HT-29 (cell line): Measurements from ENCODE around the gene PTP4A2. TPM values are rescaled to one million over a fixed set of nuclear protein-coding genes. Genes with fewer than 3 reads are reported as not detected.
A peak's percentile ranks its signal among the peaks of the same experiment; 100 is the strongest.

Experiments
- DNase-seq: peaks from one replicate; pipeline ENCODE4 v3.0.0-alpha.2; 2015; ENCODE audit warnings: low spot score
- total RNA-seq: library from RNA; depleted of rRNA; stranded (reverse); fragments of >200 nt; shearing (Covaris generic); gene quantifications from 2 replicates; pipeline ENCODE4 v1.2.3, GENCODE V29; 2014

PTP4A2 gene
- total RNA-seq, 1 experiment from 2014 or later = 218 TPM

DNA sequence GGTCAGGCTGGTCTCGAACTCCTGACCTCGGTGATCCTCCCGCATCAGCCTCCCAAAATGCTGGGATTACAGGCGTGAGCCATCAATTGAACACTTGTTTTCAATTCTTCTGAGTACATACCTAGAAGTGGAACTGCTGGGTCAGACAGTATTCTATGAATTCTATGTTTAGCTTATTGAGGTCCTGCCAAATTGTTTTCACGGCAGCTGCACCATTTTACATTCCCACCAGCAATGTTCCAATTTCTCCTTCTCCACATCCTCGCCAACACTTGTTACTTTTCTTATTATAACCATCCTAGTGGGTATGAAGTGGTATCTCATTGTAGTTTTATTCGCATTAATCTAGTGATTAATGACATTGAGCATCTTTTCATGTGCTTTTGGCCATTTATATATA, 49.9 kb downstream of the PTP4A2 start:
- no peak for DNase-seq

DNA sequence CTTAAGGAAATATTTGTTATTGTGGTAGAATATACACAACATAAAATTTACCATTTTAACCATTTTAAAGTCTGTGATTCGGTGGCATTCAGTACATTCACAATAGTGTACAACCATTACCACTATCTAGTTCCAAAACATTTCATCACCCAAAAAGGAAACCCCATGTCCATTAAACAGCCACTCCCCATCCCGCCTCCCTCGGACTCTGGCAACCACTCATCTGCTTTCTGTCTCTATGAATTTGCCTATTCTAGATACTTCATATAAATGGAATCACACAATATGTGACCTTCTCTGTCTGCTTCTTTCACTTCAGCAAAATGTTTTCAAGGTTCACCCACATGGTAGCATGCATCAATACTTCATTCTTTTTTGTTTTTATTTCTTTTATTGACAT, 51.3 kb downstream of the PTP4A2 start:
- no peak for DNase-seq

DNA sequence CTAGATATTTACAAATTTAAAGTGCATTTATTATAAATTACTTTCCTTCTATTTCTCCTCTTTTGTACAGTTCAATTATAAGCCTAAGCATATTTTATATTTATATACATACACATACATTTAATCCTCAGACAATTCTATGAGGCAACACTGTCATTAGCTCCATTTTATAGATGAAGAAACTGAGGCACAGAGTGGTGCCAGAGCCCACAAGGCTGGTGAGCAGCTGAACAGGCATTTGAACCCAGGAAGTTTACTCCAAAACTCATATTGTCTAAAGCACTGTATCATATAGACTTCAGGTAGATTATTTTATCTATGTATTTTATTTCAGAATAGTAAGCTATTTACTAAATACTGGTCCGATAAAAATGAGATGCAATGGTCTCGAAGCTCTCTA, 52.3 kb downstream of the PTP4A2 start:
- no peak for DNase-seq

DNA sequence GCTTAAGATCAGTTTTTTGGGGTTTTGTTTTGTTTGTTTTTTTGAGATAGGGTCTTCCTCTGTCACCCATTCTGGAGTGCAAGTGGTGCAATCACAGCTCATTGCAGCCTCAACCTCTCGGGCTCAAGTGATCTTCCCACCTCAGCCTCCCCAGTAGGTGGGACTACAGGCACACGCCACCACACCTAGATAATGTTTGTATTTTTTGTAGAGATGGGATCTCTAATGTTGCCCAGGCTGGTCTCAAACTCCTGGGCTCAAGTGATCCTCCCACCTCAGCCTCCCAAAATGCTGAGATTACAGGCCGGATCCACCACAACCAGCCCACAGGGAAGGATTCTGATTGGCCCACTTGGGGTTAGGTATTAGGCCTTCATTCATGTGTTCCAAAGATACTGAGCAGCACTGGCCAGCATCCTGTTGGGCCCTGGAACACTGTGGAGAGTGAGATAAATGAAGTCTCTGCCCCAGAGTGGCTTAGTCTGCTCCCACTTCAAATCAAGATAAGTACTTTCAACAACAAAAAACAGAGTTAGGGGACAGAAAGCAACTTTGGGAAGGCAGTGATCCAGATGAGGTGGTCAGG, 54.7 kb downstream of the PTP4A2 start:
- no peak for DNase-seq

DNA sequence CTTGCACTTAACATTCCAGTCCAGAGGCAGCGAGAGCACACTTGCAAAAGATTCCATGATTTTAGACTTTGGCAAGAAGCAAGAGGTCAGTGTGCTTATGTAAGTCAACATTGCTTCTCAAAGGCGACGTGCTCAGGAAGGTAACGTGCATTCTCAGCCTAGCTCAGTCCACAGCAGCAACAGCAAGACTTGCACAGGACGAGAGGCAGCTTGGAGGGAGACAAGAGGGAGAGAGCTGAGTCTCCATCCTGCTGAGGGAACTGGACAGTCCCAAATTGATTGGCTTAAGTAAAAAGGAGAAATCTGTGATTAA, 56.5 kb downstream of the PTP4A2 start:
- no peak for DNase-seq

DNA sequence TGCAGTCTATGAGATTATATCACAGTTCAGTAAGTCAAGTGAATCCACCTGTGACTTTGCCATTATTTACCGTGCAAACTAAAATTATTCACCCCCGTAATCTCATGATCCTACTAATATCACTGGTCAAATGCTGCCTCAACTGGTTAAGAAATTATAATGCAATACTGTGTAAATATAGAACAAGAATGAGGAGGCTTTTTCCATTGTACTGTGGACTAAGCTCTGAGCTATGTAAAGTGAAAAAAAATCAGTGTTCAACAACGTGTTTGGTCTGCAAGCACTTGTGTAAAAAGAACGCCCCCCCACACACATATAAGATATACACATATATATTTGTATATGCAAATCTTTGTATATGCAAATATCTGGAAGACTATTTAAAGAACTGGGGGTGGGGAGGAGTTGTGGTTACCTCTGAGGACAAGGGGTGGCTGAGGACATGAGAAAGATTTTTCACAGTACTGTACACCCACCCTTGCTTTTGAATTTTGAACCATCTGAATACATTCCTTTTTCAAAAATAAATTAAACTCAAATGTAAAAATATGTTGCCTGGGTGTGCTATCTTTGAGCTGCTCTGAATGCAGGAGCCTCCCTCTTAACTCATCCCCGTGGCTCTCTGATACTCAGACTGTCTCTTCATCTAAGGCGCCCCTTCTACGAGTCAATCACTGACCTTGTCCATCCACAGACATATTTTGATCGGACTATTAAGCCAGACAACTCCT, 57.0 kb downstream of the PTP4A2 start:
- DNase-seq = no peak

DNA sequence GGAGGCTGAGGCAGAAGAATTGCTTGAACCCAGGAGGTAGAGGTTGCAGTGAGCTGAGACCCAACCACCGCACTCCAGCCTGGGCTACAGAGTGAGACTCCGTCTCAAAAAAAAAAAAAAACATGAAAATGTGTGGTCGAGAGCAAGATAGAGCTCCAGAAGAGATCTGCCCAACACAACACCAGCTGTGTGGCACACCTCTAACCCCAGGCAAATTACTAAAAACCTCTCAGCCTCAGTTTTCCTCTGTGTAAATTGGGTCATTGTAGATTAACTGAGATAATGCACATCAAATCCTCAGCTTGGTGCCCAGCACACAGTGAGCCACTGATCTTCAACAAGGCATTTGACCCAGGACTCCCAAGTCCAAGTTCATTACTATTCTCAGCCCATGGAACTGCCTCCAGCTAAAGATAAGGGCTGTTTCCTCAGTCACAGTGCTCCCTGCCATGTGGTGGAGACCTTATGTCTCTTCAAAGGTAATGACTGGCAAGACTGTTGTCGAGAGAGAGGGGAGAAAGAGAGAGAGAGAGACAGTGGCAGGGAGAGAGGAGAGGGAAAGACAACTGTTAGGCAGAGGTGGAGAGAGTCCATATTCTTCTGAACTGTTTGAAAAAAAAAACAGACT, 58.1 kb downstream of the PTP4A2 start:
- DNase-seq = no peak

DNA sequence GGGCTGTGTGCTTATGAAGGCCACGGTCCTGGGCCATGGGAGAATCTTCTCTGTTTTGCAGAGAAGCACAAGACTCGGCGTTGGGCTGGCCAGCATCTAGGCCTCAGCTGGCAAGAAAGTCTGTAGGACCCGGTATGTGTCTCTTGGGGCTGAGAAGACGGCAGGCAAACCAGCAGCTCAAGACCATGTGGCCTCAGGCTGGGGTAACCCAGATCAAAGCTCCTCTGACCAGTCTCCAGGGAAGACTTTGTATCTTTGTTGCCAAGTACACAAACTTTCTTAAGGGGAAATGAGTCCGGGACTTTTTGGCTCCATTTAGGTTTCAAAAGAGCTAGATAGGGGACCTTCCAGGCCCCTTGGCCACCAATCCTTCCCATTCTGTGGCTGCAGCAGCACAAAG, 60.1 kb downstream of the PTP4A2 start:
- no peak for DNase-seq

DNA sequence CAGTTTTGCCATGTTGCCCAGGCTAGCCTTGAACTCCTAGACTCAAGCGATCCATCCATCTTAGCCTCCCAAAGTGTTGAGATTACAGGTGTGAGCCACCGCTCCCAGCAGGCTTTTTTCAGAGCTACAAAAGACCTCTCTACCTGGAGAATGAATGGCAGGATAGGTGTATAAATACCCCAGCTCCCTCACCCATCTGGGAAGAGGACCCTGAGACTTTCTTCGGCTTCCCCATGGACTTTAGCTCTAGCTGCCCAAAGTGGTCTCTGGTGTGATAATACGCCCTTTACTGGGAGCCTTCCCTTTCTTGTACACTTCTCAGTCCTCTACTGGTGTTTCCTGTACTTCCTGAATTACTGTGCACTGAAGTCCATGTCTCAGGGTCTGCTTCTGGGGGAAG, 60.6 kb downstream of the PTP4A2 start:
- no peak for DNase-seq

DNA sequence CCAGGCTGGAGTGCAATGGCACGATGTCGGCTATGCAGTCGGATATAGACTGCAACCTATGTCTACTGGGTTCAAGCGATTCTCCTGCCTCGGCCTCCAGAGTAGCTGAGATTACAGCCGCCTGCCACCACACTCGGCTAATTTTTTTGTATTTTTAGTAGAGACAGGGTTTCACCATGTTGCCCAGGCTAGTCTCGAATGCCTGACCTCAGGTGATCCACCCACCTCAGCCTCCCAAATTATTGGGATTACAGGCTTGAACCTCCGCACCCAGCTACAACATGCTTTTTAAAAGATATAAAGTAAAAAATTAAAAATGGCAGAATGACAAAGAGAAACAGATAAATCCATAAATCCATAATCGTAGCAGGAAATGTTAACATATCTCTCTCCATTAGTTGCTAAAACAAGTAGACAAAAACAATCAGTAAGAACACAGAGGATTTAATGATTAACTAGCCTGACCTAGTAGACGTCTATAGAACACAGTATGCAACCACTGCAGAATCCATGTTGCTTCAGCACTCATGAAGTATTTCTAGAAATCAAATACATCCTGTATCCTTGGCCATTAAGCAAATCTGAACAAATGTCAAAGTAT, 62.4 kb downstream of the PTP4A2 start:
- peak; percentile 36 for DNase-seq

DNA sequence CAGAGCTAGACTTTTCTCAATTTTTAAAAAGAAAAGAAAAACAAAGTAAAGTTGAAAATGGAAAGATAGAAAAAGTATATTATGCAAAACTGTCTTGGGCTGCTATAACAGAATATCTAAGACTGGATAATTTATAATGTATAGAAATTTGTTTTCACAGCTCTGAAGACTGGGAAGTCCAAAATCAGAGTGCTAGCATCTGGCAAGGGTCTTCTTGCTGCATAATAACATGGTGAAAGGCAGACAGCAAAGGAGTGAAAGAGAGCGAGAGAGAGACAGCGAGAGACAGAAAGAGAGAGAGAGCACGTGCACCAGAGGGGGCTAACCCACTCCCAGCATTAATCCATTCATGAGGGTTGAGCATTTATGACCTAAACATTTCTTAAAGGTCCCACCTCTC, 63.2 kb downstream of the PTP4A2 start:
- DNase-seq = no peak

DNA sequence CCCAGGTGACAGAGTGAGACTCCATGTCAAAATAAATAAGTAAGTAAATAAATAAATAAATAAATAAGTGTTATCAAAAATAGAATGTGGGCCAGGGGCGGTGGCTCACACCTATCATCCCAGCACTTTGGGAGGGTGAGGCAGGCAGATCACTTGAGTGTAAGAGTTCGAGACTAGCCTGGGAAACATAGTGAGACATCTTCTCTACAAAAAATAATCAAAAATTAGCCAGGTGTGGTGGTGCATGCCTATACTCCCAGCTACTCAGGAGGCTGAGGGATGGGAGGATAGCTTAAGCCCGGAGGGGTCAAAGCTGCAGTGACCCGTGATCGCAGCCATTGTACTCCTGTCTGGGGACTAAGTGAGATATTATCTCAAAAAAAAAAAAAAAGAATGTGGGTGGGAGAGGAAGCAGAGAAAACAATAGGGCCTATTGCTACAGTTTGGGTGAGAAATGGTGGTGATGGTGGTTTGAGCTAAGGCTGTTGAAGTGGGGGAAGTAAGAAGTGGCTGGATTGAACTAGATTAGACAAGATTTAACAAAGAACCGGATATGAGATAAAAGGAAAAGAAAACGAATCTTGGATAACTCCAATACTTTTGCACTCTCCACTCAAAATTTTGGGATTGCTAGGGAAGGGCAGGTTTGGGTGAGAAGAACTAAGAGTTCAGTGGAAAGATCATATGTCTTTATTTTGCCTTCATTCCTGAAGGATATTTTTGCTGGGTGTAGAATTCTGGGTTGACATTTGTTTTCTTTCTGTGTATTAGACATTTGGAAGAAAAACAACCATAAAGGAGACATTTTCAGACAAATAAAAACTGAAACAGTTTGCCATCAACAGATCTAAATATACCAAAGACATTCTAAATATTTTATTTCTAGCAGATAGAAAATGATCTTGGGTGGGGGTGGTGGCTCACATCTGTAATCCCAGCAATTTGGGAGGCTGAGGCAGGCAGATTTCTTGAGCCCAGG, 65.2 kb downstream of the PTP4A2 start:
- DNase-seq = no peak

DNA sequence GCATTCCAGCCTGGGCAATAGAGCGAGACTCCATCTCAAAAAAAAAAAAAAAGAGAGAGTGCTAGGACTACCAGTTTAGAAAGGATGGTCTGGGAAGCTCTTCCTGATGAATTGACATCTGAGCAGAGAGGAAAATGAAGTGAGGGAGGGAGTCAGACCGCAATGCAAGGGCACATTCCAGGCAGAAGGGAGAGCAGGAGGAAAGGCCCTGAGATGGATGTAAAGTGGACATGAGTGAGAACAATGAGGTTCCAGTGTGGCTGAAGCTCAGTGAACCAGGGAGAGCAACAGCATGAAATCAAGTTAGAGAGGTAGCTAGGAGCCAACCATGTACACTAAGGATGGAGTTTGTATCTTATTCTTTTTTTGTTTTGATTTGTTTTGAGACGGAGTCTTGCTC, 66.5 kb downstream of the PTP4A2 start:
- no peak for DNase-seq

DNA sequence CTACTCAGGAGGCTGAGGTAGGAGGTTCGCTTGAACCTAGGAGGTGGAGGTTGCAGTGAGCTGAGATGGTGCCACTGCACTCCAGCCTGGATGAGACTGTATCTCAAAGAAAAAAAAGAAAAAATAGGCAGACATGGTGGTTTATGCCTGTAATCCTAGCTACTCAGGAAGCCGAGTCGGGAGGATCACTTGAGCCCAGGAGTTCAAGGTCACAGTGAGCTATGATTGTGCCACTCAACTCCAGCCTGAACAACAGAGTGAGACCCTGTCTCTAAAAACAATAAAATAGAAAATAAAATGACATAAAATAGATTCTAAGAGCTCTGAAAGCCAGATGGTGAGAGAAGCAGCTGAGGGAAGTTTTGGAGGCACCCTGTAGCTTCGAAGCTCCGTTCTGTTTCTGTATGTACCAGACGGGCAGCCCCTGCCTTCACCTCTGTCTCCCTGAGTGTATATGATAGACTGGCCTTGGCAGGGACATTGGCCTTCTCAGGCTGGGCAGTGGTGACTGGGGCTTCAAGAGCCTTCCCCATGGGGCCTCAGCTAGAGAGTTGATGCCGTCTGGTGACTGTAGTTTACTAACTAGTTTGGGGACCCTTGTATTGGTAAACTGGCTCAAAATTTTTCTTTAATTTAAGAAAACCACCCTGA, 68.0 kb downstream of the PTP4A2 start:
- no peak for DNase-seq

DNA sequence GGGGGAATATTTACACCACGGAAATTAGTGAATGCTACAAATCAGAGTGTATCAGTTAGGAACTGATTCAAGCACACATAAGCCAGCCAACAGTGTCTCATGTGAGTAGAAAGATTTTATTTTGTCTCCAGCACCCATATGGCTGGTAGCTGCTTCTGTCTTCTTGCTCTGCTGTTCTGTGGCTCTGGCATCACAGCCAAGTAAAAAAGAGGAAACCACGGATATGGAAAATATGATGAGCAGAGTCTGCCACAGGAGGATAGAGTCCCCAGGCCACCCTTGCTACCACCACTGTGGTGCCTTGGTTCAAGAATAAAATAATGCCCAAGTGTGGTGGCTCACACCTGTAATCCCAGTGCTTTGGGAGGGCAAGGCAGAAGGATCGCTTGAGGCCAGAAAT, 68.7 kb downstream of the PTP4A2 start:
- DNase-seq = no peak

DNA sequence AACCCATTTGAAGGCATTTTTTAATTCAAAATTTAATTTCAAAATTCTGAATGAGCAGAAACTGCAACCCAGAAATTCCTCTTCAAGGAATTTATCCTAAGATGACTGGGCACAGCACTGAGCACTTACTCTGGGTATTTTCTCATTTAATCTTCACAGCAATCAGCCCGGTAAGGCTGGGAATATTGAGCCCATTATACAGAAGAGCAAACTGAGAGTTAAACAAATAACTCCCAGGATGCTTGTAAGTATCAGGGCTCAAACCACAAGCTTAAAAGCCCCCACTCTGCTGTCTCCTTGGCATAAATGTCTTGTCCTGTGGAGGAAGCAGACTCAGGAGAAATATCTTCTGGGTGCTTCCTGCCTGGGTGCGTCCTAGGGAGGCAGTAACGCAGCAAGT, 69.3 kb downstream of the PTP4A2 start:
- DNase-seq = no peak

DNA sequence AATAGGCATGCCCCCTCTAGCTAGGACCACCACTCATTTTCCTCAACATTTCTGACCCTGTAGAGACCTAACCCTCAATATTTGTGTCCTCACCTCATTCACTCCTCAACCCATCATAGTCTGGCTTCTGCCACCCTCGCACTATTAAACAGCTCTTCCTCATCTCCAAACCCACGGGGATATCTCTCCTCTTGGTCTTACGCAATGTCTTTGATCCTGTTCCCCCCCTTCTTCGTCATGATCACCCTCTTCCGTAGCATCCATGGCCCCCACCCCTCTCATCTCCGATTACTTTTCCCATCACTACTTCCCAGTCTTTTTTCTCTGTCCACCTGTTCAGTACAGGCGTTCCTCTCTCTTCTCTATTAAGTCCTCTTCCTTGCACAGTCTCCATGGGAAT, 70.6 kb downstream of the PTP4A2 start:
- DNase-seq = no peak

DNA sequence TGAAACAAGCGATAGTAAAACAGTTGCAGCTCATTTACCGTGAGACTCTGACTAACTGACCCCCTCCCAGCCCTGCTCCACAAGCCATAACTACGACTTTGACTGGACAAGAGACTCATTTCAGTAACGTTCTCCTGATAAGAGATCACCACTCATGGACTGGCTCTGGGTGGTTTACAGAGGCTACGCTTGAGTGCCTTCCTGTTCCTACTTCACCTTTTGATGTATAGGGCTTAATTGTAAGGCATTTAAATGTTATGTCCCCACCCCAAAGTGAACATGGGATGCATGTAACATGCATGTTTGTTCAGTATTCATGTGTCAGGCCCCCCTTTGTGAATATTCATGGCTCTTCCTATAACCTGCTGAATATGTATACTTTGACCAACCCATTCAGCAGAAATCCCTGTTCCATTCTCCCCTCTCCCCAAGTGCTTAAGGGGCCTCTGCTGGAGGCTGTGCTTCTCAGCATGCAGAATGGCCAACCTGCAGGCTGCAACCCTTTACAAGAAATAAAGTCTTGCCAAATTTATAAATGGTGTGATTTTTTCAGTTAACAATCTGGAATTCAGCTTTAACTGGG, 71.6 kb downstream of the PTP4A2 start:
- DNase-seq = no peak

DNA sequence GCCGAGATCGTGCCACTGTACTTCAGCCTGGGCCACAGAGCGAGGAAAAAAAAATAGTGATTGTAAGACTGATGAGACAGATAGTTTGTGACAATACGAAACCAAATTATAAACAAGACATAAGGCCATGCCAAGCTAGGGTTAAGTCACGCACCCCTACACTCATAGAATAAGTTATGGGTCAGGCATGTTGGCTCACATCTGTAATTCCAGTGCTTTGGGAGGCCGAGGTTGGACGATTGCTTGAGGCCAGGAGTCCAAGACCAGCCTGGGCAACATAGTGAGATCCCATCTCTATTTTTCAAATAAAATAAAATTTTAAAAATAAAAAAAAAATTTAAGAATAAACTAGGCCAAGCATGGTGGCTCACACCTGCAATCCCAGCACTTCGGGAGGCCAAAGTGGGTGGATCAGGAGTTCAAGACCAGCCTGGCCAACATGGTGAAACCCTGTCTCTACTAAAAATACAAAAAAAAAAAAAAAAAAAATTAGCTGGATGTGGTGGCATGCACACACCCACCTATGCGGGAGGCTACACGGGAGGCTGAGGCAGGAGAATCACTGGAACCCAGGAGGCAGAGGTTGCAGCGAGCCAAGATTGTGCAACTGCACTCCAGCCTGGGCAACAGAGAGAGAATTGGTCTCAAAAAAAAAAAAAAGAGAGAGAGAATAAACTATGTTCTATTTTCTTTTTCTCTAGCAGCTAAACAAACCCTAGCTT, 72.3 kb downstream of the PTP4A2 start:
- DNase-seq = no peak

DNA sequence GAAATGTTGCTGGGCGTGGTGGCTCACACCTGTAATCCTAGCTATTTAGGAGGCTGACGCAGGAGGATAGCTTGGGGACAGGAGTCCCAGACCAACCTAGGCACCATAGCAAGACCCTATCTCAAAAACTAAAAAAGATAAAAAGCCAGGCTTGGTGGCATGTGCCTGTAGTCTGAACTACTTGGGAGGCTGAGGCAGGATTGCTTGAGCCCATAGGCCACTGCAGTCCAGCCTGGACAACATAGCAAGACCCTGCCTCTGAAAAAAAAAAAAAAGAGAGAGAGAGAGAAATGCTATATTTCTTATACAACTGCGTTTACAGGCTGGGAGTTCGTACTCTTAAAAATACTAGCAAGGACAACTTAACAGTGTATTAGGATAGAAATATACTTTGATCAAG, 76.1 kb downstream of the PTP4A2 start:
- no peak for DNase-seq
